ENCODE data around the gene C16orf46.

Gene C16orf46

GRCh38 chr16:81067166-81067565 is 9.9 kb downstream of the C16orf46 start:
- no peak overlapping the region for H2AFZ ChIP-seq (ENCODE audit: low read depth, low read length)
- peaks cover 7% of the 10 kb centered on the region for H3K9me3 ChIP-seq (ENCODE audit: low read length)
- H3K36me3 ChIP-seq (ENCODE audit: insufficient read depth, low read length), result peaks cover 3% of the 10 kb centered on the region
- no peaks in the 10 kb centered on the region for H3K4me1 ChIP-seq (ENCODE audit: insufficient read depth, low read length)
- no peaks in the 10 kb centered on the region for H3K27me3 ChIP-seq (ENCODE audit: insufficient read depth, low read length)
- H3K4me3 ChIP-seq (ENCODE audit: low read length), result no peak overlapping the region

- peaks cover 6% of the 10 kb centered on the region for H3K9me3 ChIP-seq (ENCODE audit: low read length)
Measured at GRCh38 chr16:81066681-81067080, 10.4 kb downstream of the C16orf46 start.

GRCh38 chr16:81061871-81062608 is 15.0 kb downstream of the C16orf46 start:
- Histone ChIP-seq H3K4me1 (ENCODE audit: insufficient read depth, low read length) (no peaks in the 10 kb centered on the region), H3K27me3 (ENCODE audit: insufficient read depth, low read length) (no peaks in the 10 kb centered on the region), H3K4me3 (ENCODE audit: low read length) (no peak overlapping the region), H3K36me3 (ENCODE audit: insufficient read depth, low read length) (peaks cover 4% of the 10 kb centered on the region), H3K9me3 (ENCODE audit: low read length) (no peaks in the 10 kb centered on the region), H2AFZ (ENCODE audit: low read depth, low read length) (no peak overlapping the region)

More at GRCh38 chr16:81066681-81067080, 10.4 kb downstream of the C16orf46 start:
- H2AFZ ChIP-seq (ENCODE audit: low read depth, low read length), result no peak overlapping the region
- no peaks in the 10 kb centered on the region for H3K27me3 ChIP-seq (ENCODE audit: insufficient read depth, low read length)
- no peak overlapping the region for H3K4me3 ChIP-seq (ENCODE audit: low read length)
- no peaks in the 10 kb centered on the region for H3K4me1 ChIP-seq (ENCODE audit: insufficient read depth, low read length)
- H3K36me3 ChIP-seq (ENCODE audit: insufficient read depth, low read length), result peaks cover 3% of the 10 kb centered on the region

GRCh38 chr16:81061307-81061640 is 15.8 kb downstream of the C16orf46 start:
- Histone ChIP-seq H3K4me1 (ENCODE audit: insufficient read depth, low read length) (no peaks in the 10 kb centered on the region), H3K9me3 (ENCODE audit: low read length) (no peaks in the 10 kb centered on the region), H3K36me3 (ENCODE audit: insufficient read depth, low read length) (peaks cover 4% of the 10 kb centered on the region), H2AFZ (ENCODE audit: low read depth, low read length) (no peak overlapping the region), H3K27me3 (ENCODE audit: insufficient read depth, low read length) (no peaks in the 10 kb centered on the region), H3K4me3 (ENCODE audit: low read length) (no peak overlapping the region)

GRCh38 chr16:81060576-81061306 is 16.3 kb downstream of the C16orf46 start:
- no peaks in the 10 kb centered on the region for H3K27me3 ChIP-seq (ENCODE audit: insufficient read depth, low read length)
- H3K36me3 ChIP-seq (ENCODE audit: insufficient read depth, low read length), result peaks cover 4% of the 10 kb centered on the region
- no peaks in the 10 kb centered on the region for H3K9me3 ChIP-seq (ENCODE audit: low read length)

GRCh38 chr16:81053761-81054160 is 23.3 kb downstream of the C16orf46 start:
- H3K36me3 ChIP-seq (ENCODE audit: insufficient read depth, low read length), result no peaks in the 10 kb centered on the region
- no peak overlapping the region for H2AFZ ChIP-seq (ENCODE audit: low read depth, low read length)
- no peaks in the 10 kb centered on the region for H3K9me3 ChIP-seq (ENCODE audit: low read length)
- H3K4me1 ChIP-seq (ENCODE audit: insufficient read depth, low read length), result no peaks in the 10 kb centered on the region
- H3K4me3 ChIP-seq (ENCODE audit: low read length), result no peak overlapping the region
- H3K27me3 ChIP-seq (ENCODE audit: insufficient read depth, low read length), result no peaks in the 10 kb centered on the region

More at GRCh38 chr16:81060576-81061306, 16.3 kb downstream of the C16orf46 start:
- H3K4me3 ChIP-seq (ENCODE audit: low read length), result no peak overlapping the region
- no peaks in the 10 kb centered on the region for H3K4me1 ChIP-seq (ENCODE audit: insufficient read depth, low read length)
- H2AFZ ChIP-seq (ENCODE audit: low read depth, low read length), result no peak overlapping the region

- Histone ChIP-seq H3K36me3 (ENCODE audit: insufficient read depth, low read length) (peaks cover 74% of the 10 kb centered on the region), H2AFZ (ENCODE audit: low read depth, low read length) (no peak overlapping the region), H3K4me1 (ENCODE audit: insufficient read depth, low read length) (no peaks in the 10 kb centered on the region), H3K9me3 (ENCODE audit: low read length) (no peaks in the 10 kb centered on the region), H3K27me3 (ENCODE audit: insufficient read depth, low read length) (no peaks in the 10 kb centered on the region), H3K4me3 (ENCODE audit: low read length) (no peak overlapping the region)
Measured at GRCh38 chr16:81042821-81043220, 34.2 kb downstream of the C16orf46 start.

GRCh38 chr16:81041696-81042095 is 35.3 kb downstream of the C16orf46 start:
- Histone ChIP-seq H3K4me1 (ENCODE audit: insufficient read depth, low read length) (peaks cover 7% of the 10 kb centered on the region), H3K27me3 (ENCODE audit: insufficient read depth, low read length) (no peaks in the 10 kb centered on the region), H3K36me3 (ENCODE audit: insufficient read depth, low read length) (peaks cover 79% of the 10 kb centered on the region), H3K9me3 (ENCODE audit: low read length) (no peaks in the 10 kb centered on the region), H2AFZ (ENCODE audit: low read depth, low read length) (no peak overlapping the region), H3K4me3 (ENCODE audit: low read length) (no peak overlapping the region)

- peaks cover 75% of the 10 kb centered on the region for H3K36me3 ChIP-seq (ENCODE audit: insufficient read depth, low read length)
Measured at GRCh38 chr16:81040842-81041241, 36.2 kb downstream of the C16orf46 start.

GRCh38 chr16:81040131-81040530 is 36.9 kb downstream of the C16orf46 start:
- no peak overlapping the region for H3K4me3 ChIP-seq (ENCODE audit: low read length)
- no peaks in the 10 kb centered on the region for H3K9me3 ChIP-seq (ENCODE audit: low read length)
- peaks cover 70% of the 10 kb centered on the region for H3K36me3 ChIP-seq (ENCODE audit: insufficient read depth, low read length)
- H3K27me3 ChIP-seq (ENCODE audit: insufficient read depth, low read length), result no peaks in the 10 kb centered on the region
- peaks cover 9% of the 10 kb centered on the region for H3K4me1 ChIP-seq (ENCODE audit: insufficient read depth, low read length)
- no peak overlapping the region for H2AFZ ChIP-seq (ENCODE audit: low read depth, low read length)

More at GRCh38 chr16:81040842-81041241, 36.2 kb downstream of the C16orf46 start:
- no peak overlapping the region for H3K4me3 ChIP-seq (ENCODE audit: low read length)
- H3K9me3 ChIP-seq (ENCODE audit: low read length), result no peaks in the 10 kb centered on the region
- no peaks in the 10 kb centered on the region for H3K27me3 ChIP-seq (ENCODE audit: insufficient read depth, low read length)
- peaks cover 9% of the 10 kb centered on the region for H3K4me1 ChIP-seq (ENCODE audit: insufficient read depth, low read length)
- no peak overlapping the region for H2AFZ ChIP-seq (ENCODE audit: low read depth, low read length)

GRCh38 chr16:81036751-81037350 is 40.2 kb downstream of the C16orf46 start:
- peak overlapping the region; percentile 67 for H3K4me3 ChIP-seq (ENCODE audit: low read length)
- H3K27me3 ChIP-seq (ENCODE audit: insufficient read depth, low read length), result no peaks in the 10 kb centered on the region
- no peak overlapping the region for H2AFZ ChIP-seq (ENCODE audit: low read depth, low read length)
- H3K4me1 ChIP-seq (ENCODE audit: insufficient read depth, low read length), result peaks cover 9% of the 10 kb centered on the region
- H3K36me3 ChIP-seq (ENCODE audit: insufficient read depth, low read length), result peaks cover 38% of the 10 kb centered on the region
- no peaks in the 10 kb centered on the region for H3K9me3 ChIP-seq (ENCODE audit: low read length)

- Histone ChIP-seq H3K36me3 (ENCODE audit: insufficient read depth, low read length) (peaks cover 32% of the 10 kb centered on the region), H3K27me3 (ENCODE audit: insufficient read depth, low read length) (no peaks in the 10 kb centered on the region), H3K4me1 (ENCODE audit: insufficient read depth, low read length) (peaks cover 9% of the 10 kb centered on the region), H3K9me3 (ENCODE audit: low read length) (no peaks in the 10 kb centered on the region), H2AFZ (ENCODE audit: low read depth, low read length) (peak overlapping the region; percentile 58), H3K4me3 (ENCODE audit: low read length) (peak overlapping the region; percentile 67)
Measured at GRCh38 chr16:81035975-81036750, 40.9 kb downstream of the C16orf46 start.
